Ovary (tissue), 3 donors: Measurements from ENCODE around the gene OSBPL1A.

Experiments used
- CTCF ChIP-seq, 3 donors: fragments of 450-650 bp in 2 of 3; fragments of 200-600 bp in 1 of 3; IDR thresholded peaks; one replicate each; pipeline versions ENCODE4 v1.5.1 to v1.8.0; 2016 to 2022; ENCODE audit warnings: antibody characterized with exemption in 3 of 3, mild to moderate bottlenecking in 1 of 3
- POLR2A ChIP-seq: fragments of 450-650 bp; IDR thresholded peaks from one replicate; pipeline ENCODE4 v1.6.1; 2017; ENCODE audit warnings: antibody characterized with exemption, mild to moderate bottlenecking, moderate library complexity
- donor health status: DM: no; HTN: no; CAD: no.

- TF ChIP-seq POLR2A (no peak), CTCF (IDR thresholded peaks at IDR 0.05) (no peak)
Observed at GRCh38 chr18:24254071-24254470, 143.6 kb downstream of the OSBPL1A start.
